HL-60 (cell line): Measurements from ENCODE around the gene DNAH2.

Source experiments
- CTCF ChIP-seq: IDR thresholded peaks from one replicate; pipeline ENCODE4 v1.5.1; 2011; ENCODE audit warnings: low read length, control low read depth, inconsistent platforms; ENCODE audit not compliant: insufficient read depth
- POLR2AphosphoS5 ChIP-seq: IDR thresholded peaks from 2 replicates; pipeline ENCODE4 v1.6.1; 2012; ENCODE audit warnings: low read depth
- SPI1 ChIP-seq: IDR thresholded peaks from 2 replicates; pipeline ENCODE4 v1.6.1; 2012; ENCODE audit warnings: low read depth, mild to moderate bottlenecking, borderline replicate concordance

DNA sequence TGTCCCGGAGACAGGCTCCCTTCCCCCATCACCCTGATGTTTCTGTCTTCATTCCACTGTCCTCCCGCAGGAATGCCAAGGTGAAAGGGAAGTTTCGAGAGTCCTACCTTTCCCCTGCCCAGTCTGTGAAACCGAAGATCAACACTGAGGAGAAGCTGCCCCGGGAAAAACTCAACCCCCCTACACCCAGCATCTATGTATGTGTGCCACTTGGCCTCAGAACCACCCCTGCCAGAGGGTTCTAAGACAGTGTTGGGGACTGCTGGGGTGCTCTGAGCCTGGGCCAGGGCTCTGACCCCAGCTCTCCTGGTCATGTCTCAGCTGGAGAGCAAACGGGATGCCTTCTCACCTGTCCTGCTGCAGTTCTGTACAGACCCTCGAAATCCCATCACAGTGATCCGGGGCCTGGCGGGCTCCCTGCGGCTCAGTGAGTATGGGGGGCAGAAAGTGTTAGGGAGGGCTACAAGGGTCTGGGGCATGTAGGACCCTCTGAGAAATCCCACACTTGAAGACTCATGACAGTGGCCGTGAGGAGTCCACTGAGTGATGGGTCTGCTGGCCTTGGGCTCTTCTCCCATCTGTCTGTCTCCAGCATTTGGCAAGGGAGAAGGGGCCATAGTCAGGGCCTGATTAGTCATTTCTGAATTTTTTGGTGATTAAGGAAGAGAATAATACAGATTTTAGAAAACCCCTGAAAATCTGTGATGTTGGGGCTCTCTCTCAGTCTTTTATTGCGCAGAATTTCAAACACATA is 132.4 kb downstream of the DNAH2 start:
- TF ChIP-seq CTCF: no peak
- TF ChIP-seq SPI1: no peak
- TF ChIP-seq POLR2AphosphoS5: no peak
